ENCODE data around the gene ZW10. TPM values are rescaled to one million over a fixed set of nuclear protein-coding genes. Genes with fewer than 3 reads are reported as not detected.
"Not testable (repeated sequence)": the region's sequence is repeated elsewhere in the genome, so short reads cannot be mapped to it uniquely, and the experiment has no call there.

The ZW10 gene
- total RNA-seq, 1 experiment from 2014 or later, result 15.9 TPM

DNA sequence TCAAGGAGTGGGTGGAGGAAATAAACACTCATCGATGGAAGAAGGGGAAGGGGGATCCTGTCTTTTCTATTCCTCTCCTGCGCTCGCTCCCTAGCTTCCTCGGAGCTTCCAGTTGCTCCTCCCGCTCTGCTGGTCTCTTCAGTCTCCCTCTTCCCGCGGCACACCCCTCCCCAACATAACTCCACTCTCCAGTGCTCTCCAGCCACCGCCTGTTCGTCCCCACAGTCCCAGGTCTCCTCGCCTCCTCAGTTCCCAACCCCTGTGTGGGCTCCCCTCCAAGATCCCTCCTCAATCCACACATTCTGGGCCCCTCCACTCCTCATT is 438 bp downstream of the ZW10 start:
- H3K27me3 Mint-ChIP-seq (ENCODE audit: unreplicated experiment), result no peaks in the 10 kb centered on the region
- no peaks in the 10 kb centered on the region for H3K9me3 Mint-ChIP-seq (ENCODE audit: low read depth, unreplicated experiment)
- CTCF ChIA-PET, result interaction anchor here (0.7 kb wide), 3 partner anchors 14 to 1153 kb away, joined by 3 read pairs; no protein-coding TSS in a partner anchor
- intact Hi-C loops (cut with micrococcal nuclease; ENCODE audit: unreplicated experiment), result no loop called here
- no TSS peak for BruUV-seq (replicated peaks)
- H3K4me1 Mint-ChIP-seq (ENCODE audit: low read depth, unreplicated experiment), result peaks cover 15% of the 10 kb centered on the region
- H3K27ac Mint-ChIP-seq (ENCODE audit: unreplicated experiment), result peak overlapping the region; percentile 90
- no peak for DNase-seq
- TF ChIP-seq, protein P1, sequence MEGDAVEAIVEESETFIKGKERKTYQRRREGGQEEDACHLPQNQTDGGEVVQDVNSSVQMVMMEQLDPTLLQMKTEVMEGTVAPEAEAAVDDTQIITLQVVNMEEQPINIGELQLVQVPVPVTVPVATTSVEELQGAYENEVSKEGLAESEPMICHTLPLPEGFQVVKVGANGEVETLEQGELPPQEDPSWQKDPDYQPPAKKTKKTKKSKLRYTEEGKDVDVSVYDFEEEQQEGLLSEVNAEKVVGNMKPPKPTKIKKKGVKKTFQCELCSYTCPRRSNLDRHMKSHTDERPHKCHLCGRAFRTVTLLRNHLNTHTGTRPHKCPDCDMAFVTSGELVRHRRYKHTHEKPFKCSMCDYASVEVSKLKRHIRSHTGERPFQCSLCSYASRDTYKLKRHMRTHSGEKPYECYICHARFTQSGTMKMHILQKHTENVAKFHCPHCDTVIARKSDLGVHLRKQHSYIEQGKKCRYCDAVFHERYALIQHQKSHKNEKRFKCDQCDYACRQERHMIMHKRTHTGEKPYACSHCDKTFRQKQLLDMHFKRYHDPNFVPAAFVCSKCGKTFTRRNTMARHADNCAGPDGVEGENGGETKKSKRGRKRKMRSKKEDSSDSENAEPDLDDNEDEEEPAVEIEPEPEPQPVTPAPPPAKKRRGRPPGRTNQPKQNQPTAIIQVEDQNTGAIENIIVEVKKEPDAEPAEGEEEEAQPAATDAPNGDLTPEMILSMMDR (IDR thresholded peaks at IDR 0.05; ENCODE audit: unreplicated experiment), result no peak
- peak overlapping the region; percentile 97 for H3K4me3 Mint-ChIP-seq (ENCODE audit: low read depth, unreplicated experiment)
- H3K36me3 Mint-ChIP-seq (ENCODE audit: insufficient read depth, unreplicated experiment), result peaks cover 29% of the 10 kb centered on the region

DNA sequence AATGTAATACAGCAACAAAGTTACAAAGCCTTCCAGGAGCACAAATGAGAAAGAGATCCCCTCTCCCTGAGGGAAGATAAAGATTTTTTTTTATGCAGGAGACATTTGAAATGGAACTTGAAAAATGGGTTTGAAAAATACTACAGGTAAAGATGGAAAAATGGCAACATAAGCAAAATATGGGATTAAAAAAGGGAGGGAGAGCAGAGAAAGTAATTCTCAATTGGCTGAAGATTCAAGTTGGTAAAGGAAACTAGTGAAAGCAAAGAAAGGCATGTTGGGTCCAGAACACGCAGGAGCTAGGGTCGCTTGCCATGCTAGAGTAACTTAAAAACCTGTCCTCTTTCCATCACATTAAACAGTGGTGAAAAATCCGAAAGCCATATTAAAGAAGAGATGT is 1.5 kb downstream of the ZW10 start:
- TF ChIP-seq, protein P1 (IDR thresholded peaks at IDR 0.05; ENCODE audit: unreplicated experiment), result no peak
- H3K4me3 Mint-ChIP-seq (ENCODE audit: low read depth, unreplicated experiment), result peak overlapping the region; percentile 97
- H3K27ac Mint-ChIP-seq (ENCODE audit: unreplicated experiment), result no peak overlapping the region
- no peak for DNase-seq
- peaks cover 9% of the 10 kb centered on the region for H3K4me1 Mint-ChIP-seq (ENCODE audit: low read depth, unreplicated experiment)
- H3K9me3 Mint-ChIP-seq (ENCODE audit: low read depth, unreplicated experiment), result no peaks in the 10 kb centered on the region
- BruUV-seq (replicated peaks), result no TSS peak
- intact Hi-C loops (cut with micrococcal nuclease; ENCODE audit: unreplicated experiment), result no loop called here
- peaks cover 29% of the 10 kb centered on the region for H3K36me3 Mint-ChIP-seq (ENCODE audit: insufficient read depth, unreplicated experiment)
- CTCF ChIA-PET, result no interaction called here
- no peaks in the 10 kb centered on the region for H3K27me3 Mint-ChIP-seq (ENCODE audit: unreplicated experiment)

DNA sequence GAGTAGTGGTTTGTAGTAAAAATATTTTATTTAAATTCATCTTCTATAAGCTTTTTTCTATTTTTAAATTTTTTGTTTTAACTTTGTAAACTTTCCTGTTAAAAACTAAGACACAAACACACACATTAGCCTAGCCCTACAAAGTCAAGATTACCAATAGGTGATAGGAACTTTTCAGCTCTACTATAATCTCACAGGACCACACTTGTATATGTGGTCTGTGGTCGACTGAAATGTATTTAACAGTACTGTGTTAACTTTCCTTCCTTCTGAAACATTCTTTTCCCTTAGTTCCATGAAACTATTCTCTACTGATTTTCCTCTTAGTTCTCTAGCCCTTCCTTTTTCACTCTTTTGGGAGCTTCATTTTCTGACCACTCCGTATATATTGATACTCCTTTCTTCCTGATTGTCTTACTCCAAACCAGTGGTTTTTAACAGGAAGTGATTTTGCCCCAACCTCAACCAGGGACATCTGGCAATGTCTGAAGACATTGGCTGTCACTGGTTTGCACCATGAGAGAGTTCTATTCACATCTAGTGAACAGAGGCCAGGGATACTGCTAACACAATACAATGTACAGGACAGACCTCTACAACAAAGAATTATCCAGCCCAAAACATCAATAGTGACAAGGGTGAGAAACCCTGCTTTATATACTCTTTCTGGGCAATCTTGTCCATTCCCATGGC is 8.8 kb downstream of the ZW10 start:
- Mint-ChIP-seq H3K4me3 (ENCODE audit: low read depth, unreplicated experiment) (no peak overlapping the region), H3K36me3 (ENCODE audit: insufficient read depth, unreplicated experiment) (no peaks in the 10 kb centered on the region), H3K9me3 (ENCODE audit: low read depth, unreplicated experiment) (no peaks in the 10 kb centered on the region), H3K27ac (ENCODE audit: unreplicated experiment) (no peak overlapping the region), H3K4me1 (ENCODE audit: low read depth, unreplicated experiment) (no peaks in the 10 kb centered on the region), H3K27me3 (ENCODE audit: unreplicated experiment) (no peaks in the 10 kb centered on the region)
- intact Hi-C loops (cut with micrococcal nuclease; ENCODE audit: unreplicated experiment), result no loop called here
- CTCF ChIA-PET, result no interaction called here
- no TSS peak for BruUV-seq (replicated peaks)
- TF ChIP-seq, protein P1 (IDR thresholded peaks at IDR 0.05; ENCODE audit: unreplicated experiment), result no peak
- DNase-seq, result no peak

DNA sequence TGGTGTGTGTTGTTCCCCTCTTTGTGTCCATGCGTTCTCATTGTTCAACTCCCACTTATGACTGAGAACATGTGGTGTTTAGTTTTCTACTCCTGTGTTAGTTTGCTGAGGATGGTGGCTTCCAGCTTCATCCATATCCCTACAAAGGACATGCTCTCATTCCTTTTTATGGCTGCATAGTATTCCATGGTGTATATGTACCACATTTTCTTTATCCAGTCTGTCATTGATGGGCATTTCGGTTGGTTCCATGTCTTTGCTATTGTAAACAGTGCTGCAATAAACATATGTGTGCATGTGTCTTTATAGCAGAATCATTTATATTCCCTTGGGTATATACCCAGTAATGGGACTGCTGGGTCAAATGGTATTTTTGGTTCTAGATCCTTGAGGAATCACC is 10.5 kb downstream of the ZW10 start:
- H3K36me3 Mint-ChIP-seq (ENCODE audit: insufficient read depth, unreplicated experiment); H3K4me3 Mint-ChIP-seq (ENCODE audit: low read depth, unreplicated experiment); H3K4me1 Mint-ChIP-seq (ENCODE audit: low read depth, unreplicated experiment); H3K27me3 Mint-ChIP-seq (ENCODE audit: unreplicated experiment); DNase-seq; H3K9me3 Mint-ChIP-seq (ENCODE audit: low read depth, unreplicated experiment); H3K27ac Mint-ChIP-seq (ENCODE audit: unreplicated experiment); BruUV-seq (replicated peaks); intact Hi-C loops (cut with micrococcal nuclease; ENCODE audit: unreplicated experiment); CTCF ChIA-PET: not testable (repeated sequence)

DNA sequence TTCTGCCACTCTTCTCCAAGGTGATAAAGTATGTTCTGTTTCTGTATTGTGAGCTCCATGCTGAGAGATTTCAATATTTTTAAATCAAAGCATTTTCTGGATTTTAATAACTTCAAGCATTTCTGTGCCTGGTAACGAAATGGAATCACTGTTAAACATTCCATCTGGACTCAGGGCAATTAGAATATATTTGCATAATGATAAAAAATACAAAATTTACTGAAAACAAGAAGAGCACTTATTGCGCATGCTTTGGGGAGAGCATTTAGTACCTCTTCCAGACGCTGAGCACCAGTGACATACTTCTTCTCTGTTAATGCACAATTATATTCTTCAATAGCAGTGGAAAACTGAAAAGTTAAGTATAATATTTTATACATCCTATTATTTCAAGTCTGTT is 13.3 kb downstream of the ZW10 start:
- no peak for DNase-seq
- H3K27ac Mint-ChIP-seq (ENCODE audit: unreplicated experiment), result no peak overlapping the region
- no peaks in the 10 kb centered on the region for H3K9me3 Mint-ChIP-seq (ENCODE audit: low read depth, unreplicated experiment)
- CTCF ChIA-PET, result interaction anchor here (0.7 kb wide), 1 partner anchor 30 kb away, joined by 12 read pairs; no protein-coding TSS in a partner anchor
- BruUV-seq (replicated peaks), result no TSS peak
- no peak overlapping the region for H3K4me3 Mint-ChIP-seq (ENCODE audit: low read depth, unreplicated experiment)
- TF ChIP-seq, protein P1 (IDR thresholded peaks at IDR 0.05; ENCODE audit: unreplicated experiment), result no peak
- no peaks in the 10 kb centered on the region for H3K4me1 Mint-ChIP-seq (ENCODE audit: low read depth, unreplicated experiment)
- no peaks in the 10 kb centered on the region for H3K27me3 Mint-ChIP-seq (ENCODE audit: unreplicated experiment)
- intact Hi-C loops (cut with micrococcal nuclease; ENCODE audit: unreplicated experiment), result no loop called here
- peaks cover 9% of the 10 kb centered on the region for H3K36me3 Mint-ChIP-seq (ENCODE audit: insufficient read depth, unreplicated experiment)
